HL-60/S4 treated with retinoic acid at 250 ng/mL for 4 days and 3 days (cell line): Measurements from ENCODE around the gene SYK.

ENCODE experiments used
- in situ Hi-C: fragments of 300-500 bp; cut with MboI; formaldehyde crosslinking; loops from 2 replicates; pipeline ENCODE4 v1.7.0; 2022; ENCODE audit warnings: low sequenced_read_pairs

SYK gene

GRCh38 chr9:90921969-90922368 is 120.3 kb downstream of the SYK start:
- in situ Hi-C loops, result loop anchor here (25.0 kb wide), 1 partner anchor 515 kb away; no protein-coding TSS in a partner anchor

GRCh38 chr9:90925581-90926257 is 124.1 kb downstream of the SYK start:
- in situ Hi-C loops, result no loop called here

GRCh38 chr9:90926936-90927335 is 125.3 kb downstream of the SYK start:
- in situ Hi-C loops, result no loop called here

GRCh38 chr9:90927496-90927895 is 125.9 kb downstream of the SYK start:
- in situ Hi-C loops, result no loop called here

GRCh38 chr9:90929626-90930025 is 128.0 kb downstream of the SYK start:
- in situ Hi-C loops, result no loop called here

GRCh38 chr9:90933468-90933867 is 131.8 kb downstream of the SYK start:
- in situ Hi-C loops, result no loop called here

GRCh38 chr9:90939351-90939750 is 137.7 kb downstream of the SYK start:
- in situ Hi-C loops, result no loop called here

GRCh38 chr9:90940280-90940679 is 138.7 kb downstream of the SYK start:
- in situ Hi-C loops, result no loop called here

GRCh38 chr9:90941661-90942060 is 140.0 kb downstream of the SYK start:
- in situ Hi-C loops, result no loop called here

GRCh38 chr9:90942555-90942954 is 140.9 kb downstream of the SYK start:
- in situ Hi-C loops, result no loop called here

- in situ Hi-C loops, result no loop called here
Observed at GRCh38 chr9:90943341-90943740, 141.7 kb downstream of the SYK start.

GRCh38 chr9:90945336-90945735 is 143.7 kb downstream of the SYK start:
- in situ Hi-C loops, result no loop called here

- in situ Hi-C loops, result no loop called here
Observed at GRCh38 chr9:90946982-90947381, 145.4 kb downstream of the SYK start.
